Measurements from ENCODE around the gene ADAT3.

ADAT3 gene

DNA sequence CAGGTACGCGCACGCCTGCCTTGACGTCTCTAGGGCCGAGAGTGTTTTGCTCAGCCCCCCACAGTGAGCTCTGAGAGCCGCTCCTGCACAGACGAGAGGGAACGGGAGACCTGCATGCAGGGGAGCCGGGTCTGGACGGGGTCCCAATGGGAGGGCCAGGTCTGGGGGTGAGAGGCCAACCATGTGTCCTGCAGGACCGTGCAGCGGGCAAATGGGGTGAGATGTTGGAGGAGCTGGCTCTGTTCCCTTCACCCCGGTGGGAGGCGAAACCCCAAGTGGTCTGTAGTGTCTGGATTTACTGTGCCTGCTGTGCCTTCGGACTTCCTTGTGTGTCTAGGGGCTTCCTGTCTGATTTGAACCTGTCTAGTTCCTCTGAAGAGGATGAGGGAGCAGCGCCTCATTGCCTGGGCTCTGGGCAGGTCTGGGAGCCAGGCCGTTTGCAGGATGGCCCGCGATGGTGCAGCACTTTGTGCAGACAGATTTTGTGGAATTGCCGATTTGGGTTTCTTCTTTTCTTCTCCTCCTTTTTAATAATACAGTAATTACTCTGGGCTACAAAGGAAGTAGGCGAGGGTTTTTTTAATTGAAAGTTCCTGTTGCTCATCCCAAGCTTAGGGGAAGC is 37.8 kb downstream of the ADAT3 start:
- no peak for FAIRE-seq

DNA sequence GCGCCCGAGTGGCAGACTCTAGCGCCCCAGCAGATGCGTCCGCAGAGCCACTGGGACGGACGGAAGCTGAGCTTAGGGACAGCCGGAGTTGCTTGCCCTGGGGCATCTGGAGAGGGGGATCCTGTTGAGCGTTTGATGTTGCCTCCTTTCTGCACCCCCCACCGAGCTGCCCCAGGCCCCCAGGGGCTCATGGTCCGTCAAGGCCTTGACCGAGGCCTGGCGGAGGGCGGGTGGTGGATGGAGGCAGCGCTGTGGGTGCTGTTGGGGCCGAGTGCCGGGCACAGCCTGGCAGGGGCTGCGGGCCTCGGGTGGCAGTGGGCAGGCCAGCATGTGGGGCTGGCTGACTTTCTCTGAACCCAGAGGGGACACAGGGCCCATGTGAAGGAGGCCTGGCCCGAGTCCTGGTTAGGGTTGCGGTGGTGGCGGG is 38.5 kb downstream of the ADAT3 start:
- FAIRE-seq: no peak

DNA sequence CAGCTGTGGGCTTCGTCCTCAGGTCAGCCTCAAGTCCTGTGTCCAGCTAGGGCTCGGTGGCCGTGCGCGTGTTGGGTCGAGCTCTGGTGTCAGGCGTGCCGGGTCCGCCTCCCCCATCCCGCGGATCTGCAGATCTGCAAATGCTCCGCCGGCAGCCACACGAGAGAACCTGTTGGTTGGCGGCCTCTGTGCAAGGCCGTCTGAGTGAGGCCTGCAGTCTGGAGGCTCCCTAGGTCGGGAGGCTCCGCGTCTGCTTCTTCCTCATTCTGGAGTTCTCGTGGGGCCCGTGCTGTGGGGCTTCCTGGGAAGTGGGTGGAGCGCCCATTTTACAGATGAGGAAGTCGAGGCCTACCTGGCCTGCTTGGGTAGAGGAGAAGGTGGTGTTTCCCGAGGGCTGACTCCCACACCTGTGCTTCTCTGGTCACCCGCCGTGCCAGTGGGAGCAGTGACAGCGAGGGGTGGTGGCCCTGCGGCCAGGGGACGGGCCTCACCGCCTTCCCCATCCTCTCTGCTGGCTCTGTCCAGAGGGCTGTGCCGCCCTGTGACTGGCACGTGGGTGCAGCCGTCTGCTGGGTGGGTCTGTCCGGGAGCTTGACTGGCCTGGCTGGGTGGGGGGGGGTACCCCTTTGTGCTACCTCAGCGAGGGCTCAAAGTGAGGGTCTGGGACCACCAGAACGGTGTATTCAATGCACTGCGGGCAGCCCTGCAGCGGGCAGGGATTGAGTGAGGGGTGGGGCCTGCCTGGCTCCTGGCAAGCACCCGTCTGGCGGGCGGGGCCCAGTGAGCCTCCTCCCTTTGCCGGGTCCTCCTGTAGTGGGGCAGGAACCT is 39.1 kb downstream of the ADAT3 start:
- no peak for FAIRE-seq

DNA sequence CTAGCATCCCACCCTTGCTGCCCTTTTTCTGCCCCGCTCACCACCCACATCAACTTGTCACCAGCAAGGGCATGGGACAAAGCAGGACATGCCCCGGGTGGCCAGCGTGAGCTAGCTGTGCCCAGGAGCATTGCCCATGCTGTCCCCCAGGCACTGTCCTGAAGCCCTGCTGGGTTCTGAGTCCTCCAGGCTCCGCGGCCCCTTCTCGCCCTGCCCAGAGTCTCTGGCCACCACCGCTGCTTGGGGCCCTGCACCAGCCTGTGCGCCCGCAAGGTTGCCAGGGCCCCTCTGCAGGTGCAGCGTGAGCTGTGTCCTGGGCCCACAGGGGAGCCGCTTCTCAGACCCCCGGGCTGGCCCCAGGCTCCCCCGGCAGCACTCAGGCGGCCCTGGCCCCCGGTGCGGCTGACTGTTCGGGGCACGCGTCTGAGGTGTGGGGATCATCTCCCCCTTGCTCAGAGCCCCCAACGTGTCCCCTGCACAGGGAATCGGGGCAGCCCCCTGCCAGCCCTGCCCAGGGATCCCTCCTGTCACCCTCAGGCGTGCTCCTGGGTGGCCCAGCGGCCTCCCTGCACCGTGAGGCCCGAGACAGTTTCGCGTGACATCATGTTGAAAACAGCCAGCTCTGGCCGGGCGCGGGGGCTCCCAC is 39.8 kb downstream of the ADAT3 start:
- FAIRE-seq: no peak

DNA sequence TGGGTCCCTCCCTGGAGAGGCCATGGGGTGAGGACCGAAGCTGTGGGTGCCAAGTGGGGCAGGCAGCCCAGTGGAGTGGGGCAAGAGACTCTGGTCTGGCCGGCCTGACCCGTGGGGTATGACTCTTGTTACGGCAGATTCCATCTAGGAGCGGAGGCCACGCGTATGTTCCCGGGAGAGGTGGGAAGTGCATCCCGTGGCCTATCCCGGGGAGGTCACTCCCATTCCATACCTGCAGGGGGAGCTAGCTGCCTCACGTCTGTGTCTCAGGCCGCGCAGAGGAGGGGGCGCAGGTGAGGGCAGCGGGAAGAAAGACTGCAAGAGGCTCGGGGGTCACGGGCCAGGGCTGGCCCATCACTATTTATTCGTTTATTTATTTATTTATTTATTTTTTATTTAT is 40.7 kb downstream of the ADAT3 start:
- FAIRE-seq: no peak

- no peak for FAIRE-seq
These were observed 42.5 kb downstream of the ADAT3 start for GRCh38 chr19:1947651-1948209.

GRCh38 chr19:1949304-1950101 is 44.3 kb downstream of the ADAT3 start:
- no peak for FAIRE-seq

DNA sequence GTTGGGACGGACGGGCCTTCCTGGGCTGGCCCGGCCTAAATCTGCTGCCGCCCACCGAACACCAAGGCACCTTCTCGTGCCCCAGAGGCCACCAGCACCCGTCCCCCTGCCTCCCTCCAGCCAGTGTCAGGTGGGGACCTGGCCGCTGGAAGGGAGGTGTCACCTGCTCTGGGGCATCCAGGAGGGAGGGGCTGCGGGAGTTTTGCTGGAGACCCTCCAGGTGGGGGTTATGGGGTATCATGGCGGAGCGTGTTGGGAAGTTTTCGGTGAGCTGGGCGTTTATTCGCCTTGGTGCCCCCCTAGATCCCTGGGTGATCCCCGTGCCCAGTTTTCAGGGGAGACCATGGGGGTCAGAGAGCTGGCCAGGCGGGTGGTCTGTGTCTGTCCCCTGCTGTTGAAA is 45.4 kb downstream of the ADAT3 start:
- no peak for FAIRE-seq

GRCh38 chr19:1952635-1953034 is 47.4 kb downstream of the ADAT3 start:
- FAIRE-seq: no peak

GRCh38 chr19:1953037-1953436 is 47.8 kb downstream of the ADAT3 start:
- FAIRE-seq: no peak

DNA sequence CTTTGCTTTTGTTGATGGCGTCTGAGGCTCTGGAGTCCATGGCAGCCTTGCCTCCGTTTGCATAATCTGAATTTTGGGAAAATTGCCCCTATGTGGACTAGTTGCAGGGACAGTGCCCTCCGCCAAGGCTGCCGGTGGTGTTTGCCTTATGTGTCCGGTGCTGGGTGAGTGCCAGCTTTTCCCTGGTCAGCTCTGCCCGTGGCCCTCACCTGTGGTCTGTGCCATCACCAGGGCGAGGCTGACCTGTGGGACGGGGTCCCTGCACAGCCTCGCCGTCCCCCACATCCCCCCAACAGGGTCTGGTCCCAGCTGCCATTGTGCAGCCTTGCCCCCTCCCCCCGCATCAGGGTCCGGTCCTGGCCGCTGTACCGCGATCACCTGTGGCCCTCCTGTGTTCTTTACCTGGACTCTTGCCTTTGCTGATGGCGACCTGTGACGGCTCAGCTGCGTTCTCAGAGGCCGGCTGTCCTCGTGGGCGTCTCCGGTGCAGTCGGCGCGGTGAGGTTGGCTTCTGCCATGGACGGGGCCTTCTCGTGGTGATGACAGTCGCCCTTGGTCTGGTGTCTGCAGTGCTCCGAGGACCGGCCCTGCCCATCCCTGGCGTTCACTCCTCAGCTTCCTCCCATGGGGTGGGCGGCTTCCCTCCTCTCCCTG is 48.4 kb downstream of the ADAT3 start:
- FAIRE-seq: no peak

GRCh38 chr19:1954532-1954933 is 49.3 kb downstream of the ADAT3 start:
- FAIRE-seq: no peak

DNA sequence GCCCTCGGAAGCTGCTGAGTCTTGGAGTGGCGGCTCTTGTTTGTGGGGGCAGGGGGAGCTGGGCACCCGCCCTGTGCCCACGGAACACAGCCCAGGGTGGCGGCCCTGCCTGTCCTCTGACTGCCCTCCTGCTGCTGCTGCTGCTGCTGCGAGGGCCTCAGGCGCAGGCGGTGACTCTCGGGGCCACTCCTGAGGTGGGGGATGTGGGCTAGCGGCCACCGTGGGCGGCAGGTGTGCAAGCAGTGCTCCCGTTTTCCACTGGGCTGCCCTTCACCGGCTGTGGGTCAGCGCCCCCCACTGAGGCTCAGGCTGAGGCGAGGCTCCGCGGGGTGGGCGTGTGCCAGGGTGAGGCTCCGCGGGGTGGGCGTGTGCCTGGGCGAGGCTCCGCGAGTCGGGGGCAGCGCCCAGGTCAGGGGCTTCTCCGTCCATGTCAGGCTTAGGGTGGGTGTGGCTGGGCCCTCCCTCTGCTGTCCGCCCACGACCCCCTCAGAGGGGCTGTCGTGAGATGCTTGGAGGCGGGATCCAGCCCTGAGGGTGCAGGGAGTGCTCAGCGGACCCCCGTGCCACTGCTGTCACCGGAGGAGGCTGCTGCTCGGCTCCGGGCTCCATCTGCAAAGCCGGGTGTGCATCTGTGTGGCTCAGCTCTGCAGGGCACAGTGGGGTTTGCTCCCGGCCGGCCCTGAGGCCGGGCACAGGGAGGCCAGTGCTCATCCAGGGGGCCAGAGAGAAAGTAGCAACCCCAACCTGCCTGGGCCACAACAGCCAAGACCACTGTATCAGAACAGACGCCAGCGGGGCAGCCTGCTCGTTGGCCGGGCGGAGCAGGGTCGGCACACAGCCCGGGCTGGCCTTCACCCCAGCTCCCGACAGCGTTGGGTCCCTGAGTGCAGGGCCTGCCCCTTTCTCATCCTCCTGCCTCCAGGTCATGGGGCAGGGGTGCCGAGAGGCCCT is 50.2 kb downstream of the ADAT3 start:
- no peak for FAIRE-seq

GRCh38 chr19:1956122-1956494 is 50.9 kb downstream of the ADAT3 start:
- FAIRE-seq: no peak

DNA sequence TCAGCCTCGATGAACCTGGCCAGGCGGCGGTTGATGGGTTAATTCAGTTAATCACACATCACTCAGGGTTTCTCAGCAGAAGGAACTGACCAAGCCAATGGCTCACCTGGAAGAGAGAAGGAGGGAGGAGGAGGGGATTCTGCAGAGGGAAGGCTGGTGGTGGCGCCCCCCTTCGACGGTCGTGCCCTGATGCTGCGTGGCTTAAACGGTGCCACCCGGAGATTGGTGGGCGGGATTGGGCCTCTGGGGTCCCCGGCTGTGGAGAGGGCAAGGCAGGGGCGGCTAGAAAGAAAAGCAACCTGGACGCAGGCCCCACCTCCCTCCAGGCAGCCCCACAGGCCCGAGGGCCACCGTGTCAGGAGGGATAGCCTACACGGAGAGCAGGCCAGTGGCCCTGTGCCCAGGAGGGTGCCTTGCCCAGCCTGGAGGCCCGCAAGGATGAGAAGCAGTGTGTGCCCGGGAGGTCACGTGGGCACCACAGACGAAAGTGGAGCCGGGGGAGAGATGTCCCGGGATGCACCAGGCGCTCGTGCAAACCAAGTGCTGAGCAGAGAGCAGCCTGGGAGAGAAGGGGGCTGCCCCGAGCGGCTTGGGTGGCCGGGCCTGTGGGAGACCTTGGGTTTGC is 51.8 kb downstream of the ADAT3 start:
- FAIRE-seq: no peak

DNA sequence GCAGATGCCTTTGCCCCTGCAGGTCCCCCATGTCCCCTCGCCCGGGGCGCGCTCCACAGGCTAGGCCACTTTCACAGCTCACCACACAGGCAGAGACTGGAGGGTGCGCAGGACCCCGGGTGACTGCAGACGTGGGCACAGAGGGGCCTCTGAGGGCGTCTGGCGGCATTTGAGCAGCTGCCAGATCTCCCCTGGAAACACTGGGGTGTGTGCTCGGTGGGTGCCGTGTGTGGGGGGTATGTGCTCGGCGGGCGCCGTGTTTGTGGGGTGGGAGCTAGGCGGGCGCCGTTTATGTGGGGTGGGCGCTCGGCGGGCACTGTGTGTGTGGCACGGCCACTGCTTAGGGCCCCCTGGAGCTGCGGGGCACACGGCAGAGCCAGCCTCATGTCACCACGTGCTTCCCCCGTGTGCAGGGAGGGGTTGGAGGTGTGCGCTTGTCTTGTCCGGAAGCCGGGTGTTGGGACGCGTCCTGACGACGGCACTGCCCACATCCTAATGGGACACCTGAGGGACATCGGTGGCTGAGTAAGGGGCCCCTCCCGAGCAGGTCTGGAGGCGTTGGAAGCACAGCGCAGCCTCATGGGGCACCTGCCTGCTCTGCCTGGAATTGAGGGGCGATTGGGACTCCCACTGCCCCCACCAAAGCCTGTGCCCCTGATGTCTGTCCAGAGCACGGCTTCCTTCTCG is 52.5 kb downstream of the ADAT3 start:
- no peak for FAIRE-seq

GRCh38 chr19:1959928-1960589 is 54.9 kb downstream of the ADAT3 start:
- no peak for FAIRE-seq

GRCh38 chr19:1961000-1961883 is 56.0 kb downstream of the ADAT3 start:
- no peak for FAIRE-seq
